NCI-H2196 (cell line): Measurements from ENCODE around the gene CD63.

ENCODE experiments used
- DNase-seq: peaks from one replicate; lab custom pipeline; 2025; ENCODE audit not compliant: unreplicated experiment; lab: John Stamatoyannopoulos, UW

CD63 gene

DNA sequence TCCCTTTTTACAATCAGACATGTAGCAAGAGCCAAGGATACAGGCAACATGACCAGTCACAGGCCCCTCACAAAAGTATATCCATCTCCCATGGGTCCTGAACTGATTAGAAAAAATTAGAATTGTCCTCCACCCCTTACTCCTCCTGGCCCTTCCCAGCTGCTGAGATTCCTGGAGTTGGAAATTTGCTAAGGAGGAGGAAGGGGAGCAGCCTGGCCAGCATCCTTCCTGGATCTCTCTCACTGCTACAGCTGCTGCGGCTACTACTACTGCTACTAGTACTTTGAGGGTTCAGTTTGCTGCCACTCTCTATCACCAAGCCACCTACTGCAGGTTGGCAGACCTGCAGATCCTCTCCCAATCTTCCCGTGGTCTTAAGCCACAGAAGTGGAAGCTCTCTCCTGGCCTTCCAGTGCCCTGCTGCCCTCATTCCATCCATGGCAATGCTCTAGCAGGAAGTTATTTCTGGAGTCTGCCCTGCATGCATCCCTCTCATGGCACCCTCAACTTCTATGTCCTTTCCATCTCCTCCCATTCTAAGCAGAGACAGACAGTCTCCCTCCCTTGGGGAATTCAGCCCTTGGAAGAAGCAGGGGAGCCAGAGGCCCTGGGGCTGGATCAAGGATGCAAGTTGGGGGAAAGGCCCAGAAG, 22.1 kb downstream of the CD63 start:
- DNase-seq: no peak

- no peak for DNase-seq
Measured at GRCh38 chr12:55705782-55706402, 22.9 kb downstream of the CD63 start.

DNA sequence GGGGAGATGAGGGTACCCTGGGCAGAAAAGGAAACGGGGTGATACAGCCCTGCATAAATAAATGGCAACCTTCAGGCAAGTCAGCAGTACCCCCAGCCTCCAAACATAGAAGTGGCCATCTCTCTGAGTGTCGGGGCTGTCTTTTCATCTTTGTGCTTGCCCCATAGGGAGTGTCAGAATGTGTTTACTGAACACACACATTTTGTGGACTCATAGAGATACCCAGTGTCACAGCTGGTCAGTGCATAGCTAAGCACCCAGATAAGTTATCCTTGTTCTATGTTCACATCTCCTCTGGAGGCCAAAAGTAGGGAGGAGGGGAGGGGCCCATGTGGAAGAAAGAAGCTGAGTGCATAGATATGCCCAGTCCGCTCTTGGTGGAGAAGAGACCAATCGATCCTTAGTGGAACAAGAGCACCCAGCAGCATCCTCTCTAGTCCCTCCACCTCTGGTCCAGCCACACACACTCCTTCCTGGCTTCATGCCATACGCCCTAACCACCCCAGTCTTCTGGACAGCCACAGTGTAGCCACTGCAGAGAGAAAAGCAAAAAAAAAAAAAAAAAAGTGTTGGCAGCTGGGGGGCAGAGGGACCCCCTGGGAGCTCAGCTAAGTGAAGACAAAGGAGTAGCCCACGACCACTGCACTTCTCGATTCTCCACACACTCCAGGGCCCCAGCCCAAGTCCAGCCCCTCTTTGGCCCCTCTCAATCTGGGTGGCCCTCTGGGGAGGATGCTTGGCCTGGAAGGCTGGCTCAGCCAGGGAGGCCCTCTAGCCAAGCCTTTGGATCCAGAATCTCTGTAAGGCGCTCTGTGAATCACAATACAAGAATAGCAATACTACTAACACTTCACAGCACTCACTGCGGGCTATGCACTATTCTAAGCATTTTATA, 23.7 kb downstream of the CD63 start:
- DNase-seq: no peak

DNA sequence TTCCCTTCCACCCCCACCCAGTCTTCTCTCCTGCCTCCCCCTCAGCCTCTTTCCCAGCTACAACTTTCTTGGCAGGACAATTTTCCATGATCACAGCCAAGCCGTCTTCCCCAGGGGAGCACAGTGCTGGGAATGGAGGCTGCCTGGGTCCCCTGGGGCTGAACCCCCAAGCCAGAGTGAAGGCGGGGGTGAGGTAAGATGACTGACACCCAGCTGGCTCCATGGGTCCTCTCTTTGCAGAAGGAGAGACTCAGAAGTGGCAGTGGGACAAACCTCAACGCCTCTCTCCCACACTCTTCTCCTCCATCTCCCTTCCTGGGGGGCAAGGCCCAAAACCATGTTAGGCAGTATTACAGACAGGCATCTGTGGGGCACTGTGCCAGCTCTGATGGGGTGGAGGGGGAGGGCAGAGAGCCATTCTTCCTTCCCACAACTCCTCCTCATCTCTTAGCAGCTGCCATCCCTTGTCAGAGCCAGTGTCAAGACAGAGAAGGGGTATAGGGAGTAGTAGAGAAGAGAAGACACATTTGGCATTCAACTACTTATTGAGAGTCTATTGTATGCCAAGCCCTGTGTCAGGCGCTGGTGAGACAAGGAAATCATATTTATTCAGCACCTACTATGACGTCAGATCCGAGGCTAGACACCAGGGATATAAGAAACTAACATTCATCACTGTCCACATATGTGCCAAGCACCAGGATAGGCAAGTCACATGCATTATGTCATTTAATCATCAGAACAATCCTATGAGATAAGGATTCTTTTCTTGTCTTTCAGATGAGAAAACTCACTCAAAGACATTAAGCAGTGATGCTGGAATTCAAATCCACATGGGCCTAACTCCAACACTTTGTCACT, 24.7 kb downstream of the CD63 start:
- DNase-seq: no peak

DNA sequence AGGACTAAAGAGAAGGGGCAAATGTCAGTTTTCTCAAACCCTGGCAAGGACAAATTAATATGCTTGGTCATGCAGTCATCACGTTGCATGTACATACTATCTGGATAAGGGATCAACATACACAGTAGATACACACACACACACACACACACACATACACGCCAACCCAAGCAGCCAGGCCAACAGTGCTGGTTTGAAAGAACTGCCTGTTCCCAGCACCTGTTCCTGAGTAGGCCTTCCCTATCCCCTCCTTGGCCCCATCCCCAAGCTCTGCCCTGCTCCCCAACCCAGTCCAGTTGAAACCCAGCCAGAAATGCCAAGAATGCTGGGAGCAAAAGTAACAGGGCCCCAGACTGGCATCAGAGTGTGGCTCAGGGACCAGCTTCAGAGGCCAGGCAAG, 25.5 kb downstream of the CD63 start:
- no peak for DNase-seq

DNA sequence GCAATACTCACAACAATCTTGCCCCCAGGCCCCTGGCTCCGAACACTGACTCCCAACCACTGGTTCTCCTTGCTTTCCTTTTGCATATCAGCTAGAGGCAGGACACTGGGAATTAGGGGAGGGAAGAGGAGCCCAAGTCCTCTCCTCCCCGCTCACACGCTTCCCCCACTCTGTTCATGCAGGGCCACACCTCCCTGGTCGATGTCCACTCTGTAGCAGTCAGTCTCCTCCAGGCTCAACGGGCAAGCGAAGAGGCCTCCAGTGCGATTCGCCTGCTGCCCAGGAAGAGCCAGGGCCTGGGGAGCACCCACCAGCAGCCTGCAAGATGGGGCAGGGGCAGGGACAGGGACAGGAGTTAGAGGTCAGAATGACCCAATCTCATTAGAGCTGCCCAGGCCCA, 25.9 kb downstream of the CD63 start:
- DNase-seq: no peak

- no peak for DNase-seq
Measured at GRCh38 chr12:55700255-55701018, 28.4 kb downstream of the CD63 start.

DNA sequence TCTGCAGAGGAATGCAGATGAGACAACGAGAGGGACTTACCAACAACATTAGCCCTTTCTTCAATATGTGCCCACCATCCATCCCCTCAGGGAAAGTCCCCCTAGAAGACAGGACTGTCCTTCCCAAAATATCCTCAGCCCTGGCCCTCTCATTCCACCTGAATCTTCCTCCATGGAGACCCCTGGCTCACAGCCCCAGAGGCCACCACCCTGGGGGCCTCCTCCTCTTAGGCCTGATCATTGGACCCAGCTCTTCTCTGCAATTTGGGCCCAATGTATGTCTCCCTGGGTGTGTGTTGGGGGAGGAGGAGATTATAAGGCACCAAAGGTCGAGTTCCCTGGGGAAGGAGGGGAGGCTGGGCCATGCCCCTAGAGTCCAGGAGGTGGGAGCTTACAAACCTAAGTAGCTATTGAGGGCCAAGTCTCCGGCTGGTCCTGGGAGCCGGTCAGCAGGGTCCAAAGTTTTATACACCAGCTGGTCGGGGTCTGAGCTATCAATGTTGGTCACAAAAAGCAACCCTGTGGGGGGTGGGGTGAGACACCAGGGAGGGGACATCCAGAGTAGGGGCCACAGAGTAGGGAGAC, 29.2 kb downstream of the CD63 start:
- no peak for DNase-seq

DNA sequence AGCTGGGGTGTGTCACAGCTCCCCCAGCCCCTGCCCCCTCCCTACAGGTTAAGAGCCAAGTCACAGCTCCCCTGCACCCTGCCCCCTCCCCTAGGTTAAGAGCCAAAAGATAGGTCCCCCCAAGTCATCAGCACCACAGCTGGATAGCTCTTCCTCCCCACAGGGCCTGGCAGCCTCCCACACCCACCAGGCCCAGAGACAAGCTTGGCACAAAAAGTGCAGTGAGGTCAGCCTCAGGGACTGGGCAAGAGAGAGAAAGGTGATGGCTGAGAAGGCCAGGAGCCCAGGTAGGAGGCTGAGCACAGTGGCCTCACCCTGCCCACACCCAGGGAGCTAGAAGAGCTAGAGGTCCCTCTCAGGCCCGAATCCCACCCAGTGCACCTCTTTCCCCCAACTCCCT, 29.8 kb downstream of the CD63 start:
- DNase-seq: no peak

DNA sequence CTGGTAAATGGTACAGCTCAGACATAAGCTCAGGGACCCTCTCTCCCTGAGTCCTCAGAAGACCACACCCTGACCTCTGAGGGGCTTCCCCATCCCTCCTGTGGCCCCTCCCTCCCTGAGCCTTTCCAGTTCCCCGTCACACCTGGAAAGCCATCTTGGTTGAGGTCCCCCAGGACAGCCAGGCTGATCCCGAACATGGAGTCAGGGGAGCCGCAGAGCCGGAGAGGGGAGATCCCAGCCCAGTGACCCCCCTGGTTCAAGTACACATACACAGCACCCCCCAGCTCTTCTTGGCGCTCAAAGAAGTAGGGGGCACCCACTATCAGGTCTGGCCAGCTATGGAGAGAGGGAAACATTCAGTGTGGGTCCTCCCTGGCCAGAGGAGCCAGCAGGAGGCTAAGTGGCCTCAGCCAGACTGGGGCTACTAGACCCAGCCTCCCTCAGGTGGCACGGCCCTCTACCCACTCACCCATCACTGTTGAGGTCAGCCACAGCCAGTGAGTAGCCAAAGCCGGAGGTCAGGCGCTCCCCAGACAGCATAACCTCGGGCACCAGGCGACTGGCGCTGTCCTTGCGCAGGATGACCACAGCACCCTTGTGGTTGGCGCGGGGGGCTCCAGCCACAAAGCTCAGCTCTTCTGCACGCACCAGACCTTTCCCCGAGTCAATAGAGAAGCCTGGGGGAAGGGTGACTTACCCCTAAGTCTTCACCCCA, 30.4 kb downstream of the CD63 start:
- no peak for DNase-seq

- DNase-seq: no peak
Measured at GRCh38 chr12:55697686-55698085, 31.1 kb downstream of the CD63 start.

- no peak for DNase-seq
Measured at GRCh38 chr12:55696796-55697462, 31.9 kb downstream of the CD63 start.

GRCh38 chr12:55696141-55696540, 32.7 kb downstream of the CD63 start:
- DNase-seq: no peak

- DNase-seq: no peak
Measured at GRCh38 chr12:55695349-55695748, 33.5 kb downstream of the CD63 start.

- DNase-seq: no peak
Measured at GRCh38 chr12:55694651-55695050, 34.2 kb downstream of the CD63 start.

- DNase-seq: no peak
Measured at GRCh38 chr12:55694188-55694515, 34.7 kb downstream of the CD63 start.

DNA sequence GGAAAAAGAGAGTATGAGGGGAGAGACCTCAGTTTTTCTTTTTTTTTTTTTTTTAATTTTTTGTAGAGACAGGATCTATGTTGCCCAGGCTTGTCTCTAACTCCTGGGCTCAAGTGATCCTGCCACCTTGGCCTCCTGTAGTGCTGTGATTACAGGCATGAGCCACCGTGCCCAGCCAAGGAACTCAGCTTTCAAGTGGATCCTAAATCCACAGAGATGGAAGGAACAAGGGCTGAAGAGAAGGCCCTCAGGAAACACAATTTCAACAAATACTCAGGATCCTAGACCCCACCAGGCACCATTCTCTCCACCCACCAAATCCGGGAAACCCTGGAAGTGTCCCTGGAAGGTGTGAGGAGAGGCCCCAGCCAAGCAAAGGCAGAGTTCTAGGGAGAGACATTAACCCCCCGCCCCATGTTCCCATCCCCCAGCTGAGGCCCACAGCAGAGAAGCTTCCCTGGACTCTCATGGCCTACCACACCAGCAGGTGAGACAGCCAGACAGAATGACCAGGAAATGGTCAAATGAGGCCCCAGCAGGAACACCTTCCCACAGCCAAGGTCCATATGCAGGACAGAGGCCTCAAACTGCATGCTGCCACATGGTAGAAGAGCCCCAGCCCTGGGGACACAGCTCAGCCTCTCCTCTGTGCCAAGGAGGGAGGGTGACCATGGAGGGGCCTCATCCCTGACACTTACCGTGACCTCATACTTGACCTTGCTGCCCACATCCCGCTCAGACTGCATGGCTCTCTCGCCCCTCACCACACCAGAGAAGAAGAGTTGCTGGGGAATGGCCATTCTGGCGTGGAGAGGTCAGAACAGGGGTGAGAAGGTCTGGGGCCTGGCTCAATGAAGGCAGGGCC, 35.3 kb downstream of the CD63 start:
- DNase-seq: no peak
